Renal cortex interstitium (tissue), 11 donors: Measurements from ENCODE around the gene DNAH9. TPM values are rescaled to one million over a fixed set of nuclear protein-coding genes. Genes with fewer than 3 reads are reported as not detected.

Experiments used
- DNase-seq, 11 donors: peaks; one replicate each; pipeline ENCODE4 v3.0.0-alpha.2; 2013; ENCODE audit warnings: low read depth in 9 of 11, low spot score in 4 of 11; ENCODE audit errors: extremely low read depth in 1 of 11
- polyA plus RNA-seq, 3 donors: library from polyadenylated mRNA; unstranded; fragments of 120-200 nt; gene quantifications; one replicate each; pipeline ENCODE4 v1.2.1, GENCODE V29; 2013; ENCODE audit not compliant: insufficient read length in 3 of 3

DNAH9 gene
- polyA plus RNA-seq, 3 donors, result 4.6 to 6.2 (median 5.1) TPM

- DNase-seq, result no peak
These were observed 42.2 kb downstream of the DNAH9 start for GRCh38 chr17:11640463-11640814.

- no peak for DNase-seq
These were observed 43.4 kb downstream of the DNAH9 start for GRCh38 chr17:11641521-11642275.

DNA sequence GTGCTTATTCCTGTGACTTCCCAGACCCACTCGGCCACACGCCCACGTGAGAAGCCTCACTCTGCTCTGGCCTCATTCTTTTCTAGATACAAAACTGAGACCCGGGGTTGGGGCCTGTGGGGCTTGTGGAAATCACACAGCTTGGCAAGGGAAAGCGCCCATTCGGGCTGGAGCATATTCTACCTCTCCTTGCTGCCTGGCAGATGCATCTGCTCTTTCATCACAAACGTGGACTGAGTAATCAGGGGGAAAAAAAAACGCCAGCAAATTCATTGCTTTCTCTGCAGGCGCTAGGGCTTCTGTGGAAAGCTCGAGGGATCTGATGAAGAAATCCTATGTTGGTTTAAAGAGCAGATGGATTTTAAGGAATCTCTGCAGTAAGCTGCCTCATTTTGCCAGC lies 44.4 kb downstream of the DNAH9 start:
- no peak for DNase-seq

GRCh38 chr17:11643851-11644250 lies 45.6 kb downstream of the DNAH9 start:
- no peak for DNase-seq

DNA sequence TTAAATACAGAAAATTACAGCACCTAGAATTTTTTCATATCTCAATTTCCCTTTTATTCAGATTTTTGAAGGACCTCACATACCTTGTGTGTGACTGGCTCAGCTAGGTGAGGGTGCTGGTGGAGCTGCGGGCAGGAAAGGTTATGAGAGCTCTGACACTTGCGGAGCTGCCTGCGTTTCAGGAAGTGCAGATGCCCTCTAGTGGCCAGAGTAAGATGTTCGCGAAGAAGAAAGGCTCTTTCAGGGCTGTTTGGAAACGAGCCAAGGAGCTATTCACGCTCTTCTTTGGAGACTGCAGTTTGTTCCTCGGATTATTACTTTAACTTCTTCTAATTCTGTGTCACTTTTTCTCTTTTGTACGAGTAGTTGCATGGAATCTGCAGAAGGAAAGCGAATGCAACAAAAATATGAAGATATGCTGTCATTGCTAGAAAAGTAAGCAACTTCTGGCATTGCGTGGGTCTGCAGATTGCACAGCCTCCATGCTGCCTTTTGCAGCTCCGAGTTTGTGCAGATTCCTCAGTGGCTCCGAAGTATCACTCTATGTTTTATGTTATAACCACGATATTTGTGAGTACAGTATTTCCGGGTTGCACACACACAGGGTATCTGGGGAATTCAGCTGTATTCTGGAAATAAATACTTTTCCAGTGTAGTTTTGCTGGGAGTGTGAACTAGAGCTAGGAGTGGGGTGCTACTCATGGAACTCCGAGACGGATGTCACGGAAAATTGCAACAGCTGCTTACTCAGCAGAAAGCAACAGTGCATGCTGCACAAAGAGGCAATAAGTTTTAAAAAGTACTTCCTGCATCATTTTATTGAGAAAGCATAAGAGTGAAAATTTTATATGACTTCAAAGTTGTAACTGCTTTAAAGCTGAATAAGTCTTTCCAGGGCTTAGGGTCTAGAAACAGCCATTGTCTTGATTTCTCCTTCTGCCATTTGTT lies 46.3 kb downstream of the DNAH9 start:
- peak; percentile 56 to 85 (median 72) for DNase-seq

DNA sequence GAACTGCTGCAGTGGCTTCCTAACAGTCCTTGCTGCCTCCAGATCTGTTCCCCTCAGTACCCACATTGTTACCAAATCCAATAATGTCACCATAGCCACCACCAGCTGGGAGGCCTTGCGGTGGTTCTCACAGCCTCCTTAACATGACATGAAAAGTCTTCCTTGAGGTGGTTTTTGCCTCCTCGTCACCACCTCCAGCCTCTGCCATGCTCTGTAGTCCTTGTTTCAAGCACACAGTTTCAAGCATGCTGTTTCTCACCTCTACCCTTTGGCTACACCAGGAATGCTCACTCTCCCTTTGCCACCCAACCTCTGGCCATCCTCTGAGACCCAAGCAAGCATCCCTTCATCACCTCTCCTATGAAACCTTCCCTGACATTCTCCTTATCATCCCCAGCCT lies 47.2 kb downstream of the DNAH9 start:
- DNase-seq, result no peak

- no peak for DNase-seq
These were observed 52.8 kb downstream of the DNAH9 start for GRCh38 chr17:11651089-11651488.

DNA sequence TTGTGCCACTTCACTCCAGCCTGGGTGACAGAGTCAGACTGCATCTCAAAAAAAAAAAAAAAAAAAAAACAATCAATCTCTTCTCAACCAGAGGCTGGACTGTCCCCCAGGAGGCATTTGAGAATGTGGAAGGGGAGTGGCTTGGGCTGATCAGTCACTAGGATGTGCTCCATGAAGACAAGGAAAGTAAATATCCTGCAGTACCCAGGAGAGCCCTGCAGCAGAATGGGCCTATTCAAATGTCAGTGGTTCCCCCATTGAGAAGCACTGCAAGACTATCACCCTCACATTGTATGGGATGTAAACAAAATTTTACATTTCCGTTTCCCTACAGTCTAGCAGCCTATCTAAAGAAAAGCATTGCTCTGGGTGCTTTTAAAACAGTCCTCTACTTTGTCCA lies 70.3 kb downstream of the DNAH9 start:
- no peak for DNase-seq

DNA sequence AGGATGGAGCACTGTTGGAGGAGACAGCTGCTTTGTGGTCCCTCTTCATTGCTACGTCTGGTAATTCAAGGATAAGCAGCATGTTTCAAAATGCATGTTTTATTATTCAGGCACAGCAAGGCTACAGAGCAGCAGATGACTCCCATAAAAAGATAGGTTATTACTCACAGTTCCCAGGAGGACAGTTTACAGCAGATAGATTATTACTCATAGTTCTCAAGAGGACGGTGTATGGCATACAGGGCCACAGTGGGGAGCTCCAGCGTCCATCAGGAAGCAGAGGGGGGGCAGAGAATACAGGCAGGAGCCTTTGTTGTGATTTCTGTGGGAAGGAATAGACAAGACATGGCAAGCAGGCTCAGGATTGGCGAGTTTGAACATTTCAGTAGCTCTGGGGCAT lies 72.9 kb downstream of the DNAH9 start:
- DNase-seq, result no peak

GRCh38 chr17:11682646-11683045 lies 84.4 kb downstream of the DNAH9 start:
- DNase-seq, result no peak

DNA sequence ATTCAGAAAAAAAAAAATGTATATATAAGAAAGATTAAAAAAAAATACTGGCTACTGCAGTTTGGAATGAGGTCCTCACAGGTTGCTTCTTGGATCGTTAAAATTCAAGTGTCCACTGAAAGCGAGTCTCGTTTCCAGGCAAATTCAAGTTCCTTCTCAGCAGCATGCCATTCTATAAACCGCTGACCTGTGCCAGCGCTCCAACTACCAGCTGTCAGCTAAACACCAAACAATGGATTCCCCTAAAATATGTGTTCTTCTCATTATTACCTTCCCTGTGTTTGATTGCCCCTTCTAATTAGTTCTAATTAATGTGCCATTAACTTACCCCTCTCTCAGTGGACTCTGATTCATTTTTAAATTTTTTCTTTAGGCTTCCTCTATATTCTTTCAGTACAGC lies 92.4 kb downstream of the DNAH9 start:
- no peak for DNase-seq

DNA sequence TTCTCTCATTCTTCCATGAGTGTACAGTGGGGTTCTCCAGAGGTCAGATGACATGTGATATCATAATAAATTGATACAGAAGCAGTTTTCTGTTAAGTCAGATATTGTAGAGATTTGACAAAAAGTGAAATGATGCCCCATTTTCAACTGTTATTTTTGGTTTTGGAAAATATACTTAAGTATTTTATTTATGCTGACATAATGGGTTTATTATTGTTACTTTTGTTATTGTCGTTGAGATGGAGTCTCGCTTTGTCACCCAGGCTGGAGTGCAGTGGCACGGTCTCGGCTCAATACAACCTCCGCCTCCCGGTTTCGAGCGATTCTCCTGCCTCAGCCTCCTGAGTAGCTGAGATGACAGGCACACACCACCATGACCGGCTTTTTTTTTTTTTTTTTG lies 94.4 kb downstream of the DNAH9 start:
- no peak for DNase-seq

DNA sequence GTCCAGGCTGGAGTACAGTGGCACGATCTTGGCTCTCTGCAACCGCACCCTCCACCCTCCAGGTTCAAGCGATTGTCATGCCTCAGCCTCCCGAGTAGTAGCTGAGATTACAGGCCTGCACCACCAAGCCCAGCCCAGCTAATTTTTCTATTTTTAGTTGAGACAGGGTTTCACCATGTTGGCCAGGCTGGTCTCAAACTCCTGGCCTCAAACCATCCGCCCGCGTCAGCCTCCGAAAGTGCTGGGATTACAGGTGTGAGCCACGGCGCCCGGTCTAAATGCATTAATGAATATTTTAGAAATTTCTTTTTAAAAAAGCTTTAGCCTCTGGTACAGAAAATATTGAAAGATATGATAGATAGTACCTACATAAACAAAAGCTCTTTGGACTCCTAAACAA lies 95.0 kb downstream of the DNAH9 start:
- no peak for DNase-seq

DNA sequence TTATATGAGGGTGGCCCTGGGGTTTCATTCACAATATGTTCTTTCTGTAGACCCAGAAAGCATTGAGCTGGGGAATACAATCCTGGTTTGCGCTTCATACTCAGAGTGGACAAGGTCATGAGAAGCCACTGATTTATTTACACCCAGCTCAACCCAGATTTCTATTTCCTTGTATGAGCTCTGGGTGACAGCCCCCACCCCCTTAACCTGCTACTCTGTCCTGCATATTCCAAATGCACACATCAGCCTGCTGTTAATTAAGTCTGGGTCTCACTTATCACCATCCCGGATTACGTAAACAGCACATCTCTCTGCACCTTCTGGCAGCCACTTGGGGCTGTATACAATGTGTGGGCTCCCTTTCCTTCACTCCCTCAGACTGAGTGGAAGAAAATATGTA lies 102.4 kb downstream of the DNAH9 start:
- no peak for DNase-seq

DNA sequence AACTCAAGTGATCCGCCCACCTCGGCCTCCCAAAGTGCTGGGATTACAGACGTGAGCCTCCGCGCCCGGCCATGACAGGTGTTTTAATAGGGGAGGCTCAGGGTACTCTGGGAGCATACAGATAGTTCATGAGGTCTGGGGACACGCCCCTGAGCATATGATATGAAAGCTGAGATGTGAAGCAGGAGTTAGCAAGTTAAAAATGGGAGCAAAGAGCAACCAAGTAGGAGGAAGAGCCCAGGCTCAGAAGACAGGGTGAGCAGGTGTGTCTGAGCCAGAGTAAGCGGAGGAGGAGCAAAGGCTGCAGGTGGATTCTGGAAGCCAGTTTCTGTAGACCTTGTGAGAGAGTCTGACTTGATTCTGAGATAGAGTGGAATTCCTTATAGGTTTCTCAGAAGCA lies 103.6 kb downstream of the DNAH9 start:
- no peak for DNase-seq

DNA sequence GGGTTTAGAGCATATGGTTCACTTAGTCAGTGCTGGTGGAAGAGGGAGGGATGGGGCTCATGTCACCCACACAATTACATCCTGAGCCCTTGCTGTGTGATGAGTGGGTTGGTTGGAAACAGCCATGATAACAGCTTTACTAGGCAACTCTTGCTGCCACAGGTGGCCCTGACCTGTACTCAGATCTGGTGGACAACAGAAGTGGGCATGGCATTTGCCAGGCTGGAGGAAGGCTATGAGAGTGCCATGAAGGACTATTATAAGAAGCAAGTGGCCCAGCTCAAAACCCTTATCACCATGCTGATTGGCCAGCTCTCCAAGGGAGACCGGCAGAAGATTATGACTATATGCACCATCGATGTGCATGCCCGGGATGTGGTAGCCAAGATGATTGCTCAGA lies 105.8 kb downstream of the DNAH9 start:
- no peak for DNase-seq

- DNase-seq, result peak in 9 of 11 donors; percentile 3 to 31 (median 17)
These were observed 106.8 kb downstream of the DNAH9 start for GRCh38 chr17:11705111-11705510.

DNA sequence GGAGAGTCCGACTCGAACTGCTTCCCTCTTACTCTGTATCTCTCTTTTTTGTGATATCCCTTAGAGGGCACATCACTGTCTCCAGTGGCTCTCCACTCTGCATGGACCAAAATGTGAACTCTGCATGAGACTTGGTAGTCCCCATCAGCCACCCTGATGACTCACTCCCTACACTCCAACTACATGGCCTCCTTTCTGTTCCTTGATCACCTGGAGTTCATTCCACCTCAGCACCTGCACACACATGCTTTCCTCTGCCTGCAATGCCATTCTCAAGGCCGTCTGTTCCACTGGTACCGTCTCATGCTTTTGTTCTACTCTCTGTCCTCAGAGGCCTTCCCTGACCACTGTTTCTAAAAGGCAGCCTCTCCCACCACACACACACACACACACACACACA lies 109.3 kb downstream of the DNAH9 start:
- DNase-seq, result no peak

DNA sequence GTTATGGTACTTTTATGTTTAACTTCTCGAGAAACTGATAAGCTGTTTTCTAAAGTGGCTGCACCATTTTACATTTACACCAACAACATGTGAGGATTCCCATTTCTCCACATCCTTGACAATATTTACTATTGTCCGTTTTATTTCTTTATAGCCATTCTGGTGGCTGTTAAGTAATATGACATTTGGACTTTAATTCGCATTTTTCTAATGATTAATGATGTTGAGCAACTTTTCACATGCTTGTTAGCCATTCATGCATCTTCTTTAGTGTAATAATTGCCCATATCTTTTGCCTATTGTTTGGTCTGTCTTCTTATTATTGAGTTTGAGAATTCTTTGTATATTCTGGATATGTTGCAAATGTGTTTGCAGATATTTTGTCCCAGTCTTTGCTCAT lies 114.2 kb downstream of the DNAH9 start:
- DNase-seq, result no peak

DNA sequence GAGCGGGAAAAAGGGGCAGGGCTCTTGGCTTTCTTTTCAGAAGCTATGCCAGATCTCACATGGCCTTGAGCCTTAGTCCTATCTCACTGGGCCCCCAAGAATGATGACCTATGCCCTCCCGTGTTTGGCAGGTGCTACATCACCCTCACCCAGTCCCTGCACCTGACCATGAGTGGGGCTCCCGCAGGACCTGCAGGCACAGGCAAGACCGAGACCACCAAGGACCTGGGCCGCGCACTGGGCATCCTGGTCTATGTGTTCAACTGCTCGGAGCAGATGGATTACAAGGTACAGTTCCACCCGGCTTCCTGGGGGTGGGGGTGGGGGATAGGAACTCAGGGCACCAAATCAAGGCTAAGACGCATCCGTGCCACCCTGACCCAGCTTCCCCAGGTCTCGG lies 120.9 kb downstream of the DNAH9 start:
- no peak for DNase-seq
